ENCODE data around the gene CAMSAP1.

DNA sequence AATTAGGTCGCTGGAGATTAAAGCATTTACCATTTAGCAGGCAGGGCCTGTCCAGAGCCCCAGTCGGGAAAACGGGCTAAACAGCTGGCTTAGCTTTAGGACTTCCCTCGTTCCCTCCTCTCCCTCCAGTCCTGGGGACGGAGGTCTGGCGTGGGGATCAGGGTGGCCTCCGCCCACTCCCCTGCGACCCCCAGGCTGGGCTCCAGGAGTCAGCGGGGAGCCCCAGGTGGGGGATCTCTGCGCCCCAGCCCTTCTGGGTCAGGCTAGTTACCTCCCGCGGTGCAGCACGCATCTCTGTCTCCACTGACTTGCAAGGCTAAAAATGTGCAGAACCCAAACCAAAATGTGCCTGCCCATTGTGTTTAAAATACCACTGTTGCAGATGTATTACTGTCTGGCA is 16.2 kb upstream of the CAMSAP1 start:
- TF ChIP-seq, protein P1, sequence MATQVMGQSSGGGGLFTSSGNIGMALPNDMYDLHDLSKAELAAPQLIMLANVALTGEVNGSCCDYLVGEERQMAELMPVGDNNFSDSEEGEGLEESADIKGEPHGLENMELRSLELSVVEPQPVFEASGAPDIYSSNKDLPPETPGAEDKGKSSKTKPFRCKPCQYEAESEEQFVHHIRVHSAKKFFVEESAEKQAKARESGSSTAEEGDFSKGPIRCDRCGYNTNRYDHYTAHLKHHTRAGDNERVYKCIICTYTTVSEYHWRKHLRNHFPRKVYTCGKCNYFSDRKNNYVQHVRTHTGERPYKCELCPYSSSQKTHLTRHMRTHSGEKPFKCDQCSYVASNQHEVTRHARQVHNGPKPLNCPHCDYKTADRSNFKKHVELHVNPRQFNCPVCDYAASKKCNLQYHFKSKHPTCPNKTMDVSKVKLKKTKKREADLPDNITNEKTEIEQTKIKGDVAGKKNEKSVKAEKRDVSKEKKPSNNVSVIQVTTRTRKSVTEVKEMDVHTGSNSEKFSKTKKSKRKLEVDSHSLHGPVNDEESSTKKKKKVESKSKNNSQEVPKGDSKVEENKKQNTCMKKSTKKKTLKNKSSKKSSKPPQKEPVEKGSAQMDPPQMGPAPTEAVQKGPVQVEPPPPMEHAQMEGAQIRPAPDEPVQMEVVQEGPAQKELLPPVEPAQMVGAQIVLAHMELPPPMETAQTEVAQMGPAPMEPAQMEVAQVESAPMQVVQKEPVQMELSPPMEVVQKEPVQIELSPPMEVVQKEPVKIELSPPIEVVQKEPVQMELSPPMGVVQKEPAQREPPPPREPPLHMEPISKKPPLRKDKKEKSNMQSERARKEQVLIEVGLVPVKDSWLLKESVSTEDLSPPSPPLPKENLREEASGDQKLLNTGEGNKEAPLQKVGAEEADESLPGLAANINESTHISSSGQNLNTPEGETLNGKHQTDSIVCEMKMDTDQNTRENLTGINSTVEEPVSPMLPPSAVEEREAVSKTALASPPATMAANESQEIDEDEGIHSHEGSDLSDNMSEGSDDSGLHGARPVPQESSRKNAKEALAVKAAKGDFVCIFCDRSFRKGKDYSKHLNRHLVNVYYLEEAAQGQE (IDR thresholded peaks at IDR 0.05; ENCODE audit: low read depth), result no peak
- TF ChIP-seq TAF1 (IDR thresholded peaks at IDR 0.05; ENCODE audit: low read depth) (no peak), RAD21 (IDR thresholded peaks at IDR 0.05; ENCODE audit: low read depth) (no peak), EP300 (IDR thresholded peaks at IDR 0.05; ENCODE audit: borderline replicate concordance) (no peak), CEBPB (IDR thresholded peaks at IDR 0.05) (no peak), TCF12 (IDR thresholded peaks at IDR 0.05; ENCODE audit: low read depth) (no peak), EGR1 (IDR thresholded peaks at IDR 0.05) (no peak), YY1 (IDR thresholded peaks at IDR 0.05; ENCODE audit: low read depth) (no peak)
- TF ChIP-seq, protein P2, sequence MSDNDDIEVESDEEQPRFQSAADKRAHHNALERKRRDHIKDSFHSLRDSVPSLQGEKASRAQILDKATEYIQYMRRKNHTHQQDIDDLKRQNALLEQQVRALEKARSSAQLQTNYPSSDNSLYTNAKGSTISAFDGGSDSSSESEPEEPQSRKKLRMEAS (IDR thresholded peaks at IDR 0.05), result no peak
- TF ChIP-seq, protein P3, sequence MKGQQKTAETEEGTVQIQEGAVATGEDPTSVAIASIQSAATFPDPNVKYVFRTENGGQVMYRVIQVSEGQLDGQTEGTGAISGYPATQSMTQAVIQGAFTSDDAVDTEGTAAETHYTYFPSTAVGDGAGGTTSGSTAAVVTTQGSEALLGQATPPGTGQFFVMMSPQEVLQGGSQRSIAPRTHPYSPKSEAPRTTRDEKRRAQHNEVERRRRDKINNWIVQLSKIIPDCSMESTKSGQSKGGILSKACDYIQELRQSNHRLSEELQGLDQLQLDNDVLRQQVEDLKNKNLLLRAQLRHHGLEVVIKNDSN (IDR thresholded peaks at IDR 0.05), result no peak
